T-helper 2 cell treated with Interferon-gamma antibody and Interleukin-4, amounts not matched to agents 100 ng/mL and 5 ng/mL, for 36 hours (primary cell): ENCODE results near the gene BZW2. TPM values are rescaled to one million over a fixed set of nuclear protein-coding genes. Genes with fewer than 3 reads are reported as not detected.

Source experiments
- intact Hi-C: fragments of 100-400 bp; cut with micrococcal nuclease; formaldehyde crosslinking; loops from one replicate; pipeline ENCODE4 v1.15.1; 2023
- total RNA-seq: library from RNA; stranded (reverse); gene quantifications from 2 replicates; pipeline ENCODE4 v1.2.3, GENCODE V29; 2022

BZW2 gene
- total RNA-seq, 1 donor from 2014 or later = 59.9 TPM

DNA sequence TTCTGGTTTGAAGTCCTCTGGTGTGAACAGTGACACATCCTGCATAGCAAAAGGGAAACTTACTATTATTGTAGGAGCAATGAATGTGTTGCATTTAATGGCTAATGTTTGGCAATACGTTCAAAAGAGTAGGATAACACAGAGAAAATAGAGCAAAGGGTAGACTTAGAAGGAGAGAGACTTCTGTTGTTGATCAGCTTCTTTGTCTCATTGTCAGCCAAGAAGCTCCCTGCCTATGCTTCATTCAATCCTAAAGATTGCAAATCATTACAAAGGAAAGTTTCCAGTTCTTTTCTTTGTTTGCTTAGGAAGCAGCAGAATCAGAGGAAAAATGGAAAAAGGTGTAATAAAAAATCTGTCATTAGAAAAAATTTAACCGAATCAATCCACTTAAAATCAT is 99.7 kb downstream of the BZW2 start:
- intact Hi-C loops = no loop called here

GRCh38 chr7:16747102-16747501 is 101.1 kb downstream of the BZW2 start:
- intact Hi-C loops = no loop called here

- intact Hi-C loops = loop anchor here (1.0 to 10.0 kb wide), 2 partner anchors 107 to 329 kb away; partner anchors contain the start of genes BZW2 and CRPPA
These were observed 107.3 kb downstream of the BZW2 start, which contains the start of gene TSPAN13 for GRCh38 chr7:16753102-16753931. Gene TSPAN13 (plus strand): TSS chr7:16753755. CDS start chr7:16753968, 213 bp downstream.

GRCh38 chr7:16753932-16754855 is 108.2 kb downstream of the BZW2 start:
- intact Hi-C loops = loop anchor here (1.0 to 10.0 kb wide), 2 partner anchors 108 to 329 kb away; partner anchors contain the start of genes BZW2 and CRPPA

DNA sequence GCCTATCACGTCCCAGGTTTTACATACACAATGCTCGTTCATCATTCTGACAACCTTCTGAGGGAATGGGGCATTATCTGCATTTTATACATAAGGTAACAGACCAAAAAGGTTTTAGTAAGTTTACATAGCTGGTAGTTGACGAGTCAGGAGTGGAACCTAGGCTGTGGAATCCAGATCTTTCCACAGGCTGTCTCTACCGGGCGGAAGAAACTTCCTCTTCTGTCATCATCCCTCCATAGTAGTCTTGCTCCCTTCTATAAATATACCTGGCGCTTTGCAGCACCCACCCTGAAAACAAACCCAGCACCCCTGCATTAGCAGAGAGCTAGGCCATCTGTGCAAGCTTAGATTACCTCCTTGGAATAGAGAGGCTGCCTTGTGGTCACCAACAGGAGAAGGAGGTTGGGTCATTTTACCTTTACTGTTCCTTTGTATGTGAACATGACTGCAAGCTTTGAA is 108.9 kb downstream of the BZW2 start:
- intact Hi-C loops = loop anchor here (10.0 kb wide), 1 partner anchor 330 kb away; the partner anchor contains the start of gene CRPPA

DNA sequence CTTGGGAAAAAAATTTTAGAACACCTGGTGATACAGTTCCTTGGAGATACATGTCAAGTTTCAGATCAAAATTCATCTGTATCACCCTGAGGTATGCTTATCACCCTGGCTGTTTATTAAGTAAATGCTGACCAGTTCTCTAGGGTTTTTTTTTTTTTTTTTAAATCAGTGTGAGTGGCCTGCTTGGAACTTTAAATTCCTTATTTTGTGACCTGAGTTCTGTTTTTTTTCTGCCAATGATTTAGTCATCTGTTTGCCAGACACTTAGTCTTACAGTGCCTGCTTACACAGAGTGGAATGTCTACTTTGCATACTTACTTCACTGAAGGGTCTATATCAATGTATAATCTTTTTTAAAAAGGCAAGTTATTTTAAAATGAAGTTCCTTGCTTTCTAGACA is 109.4 kb downstream of the BZW2 start:
- intact Hi-C loops = loop anchor here (10.0 kb wide), 1 partner anchor 331 kb away; the partner anchor contains the start of gene CRPPA

Other genes starting within 250 kb of the BZW2 start
- gene CRPPA, start 224.6 kb upstream of the BZW2 start, total RNA-seq = 1.1 and 1.2 TPM in 2 replicates
- not detected in 2 replicates for gene SOSTDC1, start 180.4 kb upstream of the BZW2 start, total RNA-seq
- not detected in 2 replicates for gene LRRC72, start 119.4 kb upstream of the BZW2 start, total RNA-seq
- gene ANKMY2, start 427 bp upstream of the BZW2 start, total RNA-seq = 9.8 TPM in 2 replicates
- 0.57 and 1.1 TPM in 2 replicates for gene TSPAN13, start 107.6 kb downstream of the BZW2 start, total RNA-seq
- not detected in 2 replicates for gene AGR2, start 158.8 kb downstream of the BZW2 start, total RNA-seq
- gene AGR3, start 235.8 kb downstream of the BZW2 start, total RNA-seq = not detected in 2 replicates